Dedifferentiated amniotic fluid mesenchymal stem cell (primary cell): ENCODE data around the gene CLN3.
"Not testable (repeated sequence)": the region's sequence is repeated elsewhere in the genome, so short reads cannot be mapped to it uniquely, and the experiment has no call there.

Experiments
- DNase-seq: peaks from one replicate; pipeline ENCODE4 v3.0.0-alpha.2; 2016; ENCODE audit errors: extremely low spot score

Gene CLN3

GRCh38 chr16:28494121-28494851 is 2.4 kb upstream of the CLN3 start, which contains the start of gene APOBR:
APOBR (plus strand) TSS chr16:28494643; CDS start chr16:28494682, 39 bp downstream.
- no peak for DNase-seq

- DNase-seq: no peak
These were observed 637 bp upstream of the CLN3 start for GRCh38 chr16:28492511-28492910.

- DNase-seq: no peak
These were observed 474 bp downstream of the CLN3 start for GRCh38 chr16:28491230-28491969.

GRCh38 chr16:28486266-28486665 is 5.6 kb downstream of the CLN3 start:
- no peak for DNase-seq

- DNase-seq: not testable (repeated sequence)
These were observed 8.5 kb downstream of the CLN3 start for GRCh38 chr16:28483361-28483760.

GRCh38 chr16:28482026-28482425 is 9.8 kb downstream of the CLN3 start:
- DNase-seq: no peak

- no peak for DNase-seq
These were observed 13.2 kb downstream of the CLN3 start for GRCh38 chr16:28478506-28479180.

- no peak for DNase-seq
These were observed 14.5 kb downstream of the CLN3 start for GRCh38 chr16:28477311-28477920.

- DNase-seq: no peak
These were observed 16.7 kb downstream of the CLN3 start for GRCh38 chr16:28475221-28475620.

GRCh38 chr16:28473714-28474265 is 18.1 kb downstream of the CLN3 start:
- no peak for DNase-seq

- DNase-seq: not testable (repeated sequence)
These were observed 44.8 kb downstream of the CLN3 start for GRCh38 chr16:28447081-28447480.

- not testable (repeated sequence) for DNase-seq
These were observed 45.5 kb downstream of the CLN3 start for GRCh38 chr16:28446388-28446787.

GRCh38 chr16:28443943-28444342 is 47.9 kb downstream of the CLN3 start:
- DNase-seq: not testable (repeated sequence)

- DNase-seq: not testable (repeated sequence)
These were observed 53.0 kb downstream of the CLN3 start for GRCh38 chr16:28438899-28439298.

GRCh38 chr16:28435340-28435739 is 56.5 kb downstream of the CLN3 start:
- DNase-seq: not testable (repeated sequence)
